GM19193 (cell line): ENCODE data around the gene HERC2.
"Not testable (repeated sequence)": the region's sequence is repeated elsewhere in the genome, so short reads cannot be mapped to it uniquely, and the experiment has no call there.

Experiments used
- POLR2A ChIP-seq: IDR thresholded peaks from 4 replicates; pipeline ENCODE4 v1.6.1; 2011; ENCODE audit not compliant: insufficient read depth, insufficient read length; ENCODE audit errors: extremely low read depth

The HERC2 gene, protein sequence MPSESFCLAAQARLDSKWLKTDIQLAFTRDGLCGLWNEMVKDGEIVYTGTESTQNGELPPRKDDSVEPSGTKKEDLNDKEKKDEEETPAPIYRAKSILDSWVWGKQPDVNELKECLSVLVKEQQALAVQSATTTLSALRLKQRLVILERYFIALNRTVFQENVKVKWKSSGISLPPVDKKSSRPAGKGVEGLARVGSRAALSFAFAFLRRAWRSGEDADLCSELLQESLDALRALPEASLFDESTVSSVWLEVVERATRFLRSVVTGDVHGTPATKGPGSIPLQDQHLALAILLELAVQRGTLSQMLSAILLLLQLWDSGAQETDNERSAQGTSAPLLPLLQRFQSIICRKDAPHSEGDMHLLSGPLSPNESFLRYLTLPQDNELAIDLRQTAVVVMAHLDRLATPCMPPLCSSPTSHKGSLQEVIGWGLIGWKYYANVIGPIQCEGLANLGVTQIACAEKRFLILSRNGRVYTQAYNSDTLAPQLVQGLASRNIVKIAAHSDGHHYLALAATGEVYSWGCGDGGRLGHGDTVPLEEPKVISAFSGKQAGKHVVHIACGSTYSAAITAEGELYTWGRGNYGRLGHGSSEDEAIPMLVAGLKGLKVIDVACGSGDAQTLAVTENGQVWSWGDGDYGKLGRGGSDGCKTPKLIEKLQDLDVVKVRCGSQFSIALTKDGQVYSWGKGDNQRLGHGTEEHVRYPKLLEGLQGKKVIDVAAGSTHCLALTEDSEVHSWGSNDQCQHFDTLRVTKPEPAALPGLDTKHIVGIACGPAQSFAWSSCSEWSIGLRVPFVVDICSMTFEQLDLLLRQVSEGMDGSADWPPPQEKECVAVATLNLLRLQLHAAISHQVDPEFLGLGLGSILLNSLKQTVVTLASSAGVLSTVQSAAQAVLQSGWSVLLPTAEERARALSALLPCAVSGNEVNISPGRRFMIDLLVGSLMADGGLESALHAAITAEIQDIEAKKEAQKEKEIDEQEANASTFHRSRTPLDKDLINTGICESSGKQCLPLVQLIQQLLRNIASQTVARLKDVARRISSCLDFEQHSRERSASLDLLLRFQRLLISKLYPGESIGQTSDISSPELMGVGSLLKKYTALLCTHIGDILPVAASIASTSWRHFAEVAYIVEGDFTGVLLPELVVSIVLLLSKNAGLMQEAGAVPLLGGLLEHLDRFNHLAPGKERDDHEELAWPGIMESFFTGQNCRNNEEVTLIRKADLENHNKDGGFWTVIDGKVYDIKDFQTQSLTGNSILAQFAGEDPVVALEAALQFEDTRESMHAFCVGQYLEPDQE (N-terminal part only)

DNA sequence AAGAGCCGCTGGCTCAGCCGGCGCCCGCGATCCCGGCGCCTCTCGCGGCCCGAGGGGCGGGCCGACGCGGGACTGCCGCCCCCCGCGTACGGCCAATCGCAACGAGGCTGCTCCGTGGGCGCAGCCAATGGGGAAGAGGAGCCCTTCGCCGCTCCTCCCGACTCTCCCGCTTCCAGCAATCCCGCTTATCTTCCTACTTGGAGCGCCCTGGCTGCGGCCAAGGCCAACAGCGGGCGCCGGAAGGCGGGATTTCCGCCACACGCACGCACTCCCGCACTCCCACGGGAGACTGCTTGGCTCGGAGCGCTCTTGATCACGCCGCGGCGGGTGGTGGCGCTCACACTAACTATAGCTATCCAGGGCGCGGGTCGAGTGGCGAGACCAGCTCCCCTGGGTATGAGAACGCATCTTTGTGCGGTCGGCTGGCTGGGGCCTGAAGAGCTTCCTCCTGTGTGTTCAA lies at the start of gene HERC2:
HERC2 (minus strand) TSS at position 51 of the 460 bp plus-strand sequence. CDS start 746 bp downstream, outside the sequence.
- TF ChIP-seq POLR2A = not testable (repeated sequence)

GRCh38 chr15:28357984-28358383 lies 36.0 kb upstream of the HERC2 start, which contains the start of gene GOLGA6L24:
Gene GOLGA6L24, minus strand, starts transcription at chr15:28358084. Its CDS starts 61 bp downstream, at chr15:28358023.
- TF ChIP-seq POLR2A = not testable (repeated sequence)

- TF ChIP-seq POLR2A = no peak
Observed at GRCh38 chr15:28289694-28290463, 32.1 kb downstream of the HERC2 start.

DNA sequence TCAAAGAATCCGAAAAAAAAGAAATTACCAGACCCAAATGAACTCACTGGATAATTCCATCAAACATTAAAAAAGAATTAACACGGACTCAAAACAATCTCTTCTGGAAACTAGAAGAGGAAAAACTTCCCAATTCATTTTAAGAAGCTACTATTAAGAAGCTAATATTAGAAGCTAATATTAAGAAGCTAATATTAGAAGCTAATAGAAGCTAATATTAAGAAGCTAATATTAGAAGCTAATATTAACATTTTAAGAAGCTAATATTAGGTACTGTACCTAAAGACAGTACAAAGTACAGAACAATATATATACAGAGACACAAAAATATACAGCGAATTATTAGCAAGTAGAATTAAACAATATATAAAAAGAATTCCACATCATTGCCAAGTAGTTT lies 35.9 kb downstream of the HERC2 start:
- no peak for TF ChIP-seq POLR2A

- no peak for TF ChIP-seq POLR2A
Observed at GRCh38 chr15:28281876-28282275, 40.1 kb downstream of the HERC2 start.

DNA sequence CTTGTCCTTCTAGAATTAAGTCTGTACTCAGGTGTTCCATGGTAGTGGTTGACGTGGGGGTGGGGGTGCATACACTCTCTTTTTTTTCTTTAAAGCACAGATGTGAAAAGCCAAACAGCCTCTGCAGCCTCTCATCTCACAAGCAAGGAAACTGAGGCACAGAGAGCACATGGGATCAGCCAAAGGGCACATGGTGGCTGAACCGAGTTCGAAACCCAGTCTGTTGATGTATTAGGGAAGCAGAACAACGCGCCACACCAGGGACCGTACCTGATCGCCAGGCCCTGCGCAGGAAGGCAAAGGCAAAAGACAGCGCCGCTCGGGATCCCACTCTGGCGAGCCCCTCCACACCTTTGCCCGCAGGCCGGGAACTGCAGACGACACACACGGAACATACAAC lies 47.3 kb downstream of the HERC2 start:
- TF ChIP-seq POLR2A = no peak

DNA sequence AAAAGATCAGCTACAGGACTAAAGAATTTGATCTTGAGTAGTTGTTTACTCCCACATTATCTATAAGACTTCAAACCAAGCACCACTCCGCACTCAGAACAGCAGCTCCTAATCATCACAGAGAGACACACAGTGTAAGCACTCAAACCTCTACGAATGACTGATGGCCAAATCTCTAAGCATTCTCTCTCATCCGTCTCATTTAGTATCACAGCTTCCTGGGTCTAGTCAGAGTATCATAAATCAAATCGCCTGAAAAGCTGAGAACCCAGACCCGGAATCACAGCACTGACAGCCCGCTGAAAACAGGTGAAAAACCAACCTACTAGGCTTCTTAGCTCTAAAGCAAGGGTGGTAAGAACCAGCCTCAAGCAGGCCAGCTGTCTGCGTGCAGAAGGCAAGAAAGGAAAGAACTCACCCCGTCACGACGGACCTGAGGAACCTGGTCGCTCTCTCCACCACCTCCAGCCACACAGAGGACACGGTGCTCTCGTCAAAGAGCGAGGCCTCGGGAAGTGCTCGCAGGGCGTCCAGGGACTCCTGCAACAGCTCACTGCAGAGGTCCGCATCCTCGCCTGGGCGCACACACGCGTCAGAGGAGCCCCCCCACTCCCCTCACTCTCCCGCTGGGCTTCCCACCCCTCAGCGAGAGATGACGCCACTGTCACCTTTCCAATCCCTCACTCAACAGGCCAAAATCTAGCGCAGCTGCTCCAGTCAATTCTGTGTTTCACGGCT lies 47.9 kb downstream of the HERC2 start:
- no peak for TF ChIP-seq POLR2A

- no peak for TF ChIP-seq POLR2A
Observed at GRCh38 chr15:28273468-28273867, 48.5 kb downstream of the HERC2 start.

GRCh38 chr15:28272587-28272986 lies 49.4 kb downstream of the HERC2 start:
- no peak for TF ChIP-seq POLR2A

DNA sequence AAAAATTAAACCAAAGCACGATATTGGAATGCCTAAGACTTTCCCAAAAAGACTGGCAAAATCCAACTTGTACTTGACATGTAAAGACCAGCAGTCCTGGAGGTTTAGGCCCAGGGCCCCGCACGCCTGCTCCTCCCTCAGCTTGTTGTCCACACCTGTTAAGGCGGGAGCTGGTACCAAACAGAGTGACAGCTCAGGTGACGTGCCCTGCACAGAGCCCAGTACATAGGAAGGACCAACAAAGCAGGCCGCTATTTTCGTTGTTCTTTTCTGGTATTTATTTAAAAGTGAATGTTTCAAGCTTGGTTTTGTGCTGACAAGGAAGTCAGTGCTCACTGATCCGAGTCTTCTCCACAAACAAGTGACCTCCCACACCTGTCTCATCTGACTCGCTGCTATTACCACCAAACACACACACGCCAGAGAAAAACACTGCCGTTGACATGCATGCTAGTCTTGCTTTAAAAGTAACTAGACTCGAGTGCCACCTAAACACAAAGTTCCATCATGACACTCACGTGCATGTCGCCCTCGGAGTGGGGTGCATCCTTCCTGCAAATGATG lies 50.2 kb downstream of the HERC2 start:
- TF ChIP-seq POLR2A = no peak

DNA sequence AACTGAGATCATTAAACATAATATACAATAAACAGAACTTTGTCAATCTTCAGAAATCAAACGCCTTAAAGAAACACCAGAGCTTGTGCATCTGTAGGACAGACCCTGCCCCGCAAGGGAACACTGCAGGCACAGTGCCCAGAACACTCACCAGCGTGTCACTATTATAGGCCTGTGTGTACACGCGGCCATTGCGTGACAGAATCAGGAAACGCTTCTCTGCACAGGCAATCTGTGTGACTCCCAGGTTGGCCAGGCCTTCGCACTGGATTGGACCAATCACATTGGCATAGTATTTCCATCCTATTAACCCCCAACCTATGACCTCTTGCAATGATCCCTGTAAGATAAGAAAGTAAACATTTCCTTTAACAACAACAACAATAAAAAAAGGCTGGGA lies 52.9 kb downstream of the HERC2 start:
- no peak for TF ChIP-seq POLR2A

GRCh38 chr15:28267727-28268126 lies 54.3 kb downstream of the HERC2 start:
- TF ChIP-seq POLR2A = no peak

- TF ChIP-seq POLR2A = no peak
Observed at GRCh38 chr15:28265334-28266019, 56.5 kb downstream of the HERC2 start.

DNA sequence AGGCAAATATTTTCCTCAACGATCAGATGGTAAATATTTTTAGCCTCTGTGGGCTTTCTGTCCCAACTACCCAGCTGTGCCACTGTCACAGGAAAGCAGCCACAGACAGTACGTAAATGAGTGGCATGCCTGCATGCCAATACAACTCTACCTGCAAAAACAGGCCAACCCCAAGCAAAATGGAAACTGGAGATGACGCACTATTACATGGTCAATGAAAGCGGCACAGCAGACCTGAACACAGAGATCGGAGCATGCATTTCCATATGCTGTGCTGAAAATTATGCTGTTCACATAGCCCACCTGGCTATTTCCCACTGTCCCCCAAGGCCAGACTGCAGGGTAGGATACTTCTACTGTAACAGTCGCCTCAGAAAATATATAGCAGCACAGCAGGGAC lies 57.8 kb downstream of the HERC2 start:
- TF ChIP-seq POLR2A = no peak
